Tibial nerve (tissue), 4 donors: ENCODE measurements around the gene UNC80.

Source experiments
- CTCF ChIP-seq, 5 experiments: fragments of 200-600 bp in 3 of 5; fragments of 450-650 bp in 2 of 5; sonication (generic) in 3 of 5; IDR thresholded peaks; one replicate each; pipeline ENCODE4 v1.5.1; 2016 to 2019; ENCODE audit warnings: antibody characterized with exemption in 5 of 5, mild to moderate bottlenecking in 3 of 5, moderate library complexity in 2 of 5
- EP300 ChIP-seq, 2 donors: sonication (generic); formaldehyde crosslinking; IDR thresholded peaks; one replicate each; pipeline ENCODE4 v1.6.1; 2017; ENCODE audit warnings: antibody characterized with exemption in 2 of 2, mild to moderate bottlenecking in 1 of 2
- POLR2A ChIP-seq, 2 donors: fragments of 450-650 bp; IDR thresholded peaks; one replicate each; pipeline ENCODE4 v1.6.1; 2017; ENCODE audit warnings: antibody characterized with exemption in 2 of 2, mild to moderate bottlenecking in 2 of 2, moderate library complexity in 2 of 2

- TF ChIP-seq CTCF (IDR thresholded peaks at IDR 0.05) (no peak), POLR2A (IDR thresholded peaks at IDR 0.05) (no peak), EP300 (IDR thresholded peaks at IDR 0.05) (no peak)
These were observed 47.3 kb downstream of the UNC80 start for GRCh38 chr2:209818939-209819338.
